WI38 (cell line): ENCODE data around the gene PHC3.

Experiments
- H3K4me3 ChIP-seq: 2 replicates; pipeline ENCODE4 v1.5.1; 2011; ENCODE audit warnings: low read depth, mild to moderate bottlenecking, control low read depth, low read length
- TF ChIP-seq, protein P1 (sequence below): IDR thresholded peaks from 2 replicates; pipeline ENCODE4 v1.5.1; 2012; ENCODE audit warnings: low read depth, mild to moderate bottlenecking, control low read depth, low read length

Gene PHC3

DNA sequence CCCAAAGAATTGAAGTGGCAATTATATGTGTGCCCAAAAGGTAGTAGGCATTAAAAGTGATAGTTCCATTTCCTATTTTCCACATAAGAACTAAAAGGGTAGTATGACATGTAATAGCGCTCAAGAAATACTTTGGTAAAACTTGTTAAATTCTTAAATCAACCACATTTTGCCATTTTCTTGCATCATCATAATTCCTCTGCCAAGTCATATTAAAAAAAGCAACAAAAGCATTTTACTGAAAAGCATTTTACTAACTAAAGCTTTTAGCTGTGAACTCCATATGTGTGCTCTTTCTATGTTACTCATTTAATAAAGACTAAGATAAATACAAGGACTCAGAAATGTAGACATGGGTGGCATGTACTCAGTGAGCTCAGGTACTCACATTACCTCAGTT lies 73.6 kb downstream of the PHC3 start:
- no peak overlapping the region for H3K4me3 ChIP-seq
- TF ChIP-seq, protein P1, sequence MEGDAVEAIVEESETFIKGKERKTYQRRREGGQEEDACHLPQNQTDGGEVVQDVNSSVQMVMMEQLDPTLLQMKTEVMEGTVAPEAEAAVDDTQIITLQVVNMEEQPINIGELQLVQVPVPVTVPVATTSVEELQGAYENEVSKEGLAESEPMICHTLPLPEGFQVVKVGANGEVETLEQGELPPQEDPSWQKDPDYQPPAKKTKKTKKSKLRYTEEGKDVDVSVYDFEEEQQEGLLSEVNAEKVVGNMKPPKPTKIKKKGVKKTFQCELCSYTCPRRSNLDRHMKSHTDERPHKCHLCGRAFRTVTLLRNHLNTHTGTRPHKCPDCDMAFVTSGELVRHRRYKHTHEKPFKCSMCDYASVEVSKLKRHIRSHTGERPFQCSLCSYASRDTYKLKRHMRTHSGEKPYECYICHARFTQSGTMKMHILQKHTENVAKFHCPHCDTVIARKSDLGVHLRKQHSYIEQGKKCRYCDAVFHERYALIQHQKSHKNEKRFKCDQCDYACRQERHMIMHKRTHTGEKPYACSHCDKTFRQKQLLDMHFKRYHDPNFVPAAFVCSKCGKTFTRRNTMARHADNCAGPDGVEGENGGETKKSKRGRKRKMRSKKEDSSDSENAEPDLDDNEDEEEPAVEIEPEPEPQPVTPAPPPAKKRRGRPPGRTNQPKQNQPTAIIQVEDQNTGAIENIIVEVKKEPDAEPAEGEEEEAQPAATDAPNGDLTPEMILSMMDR, result no peak

DNA sequence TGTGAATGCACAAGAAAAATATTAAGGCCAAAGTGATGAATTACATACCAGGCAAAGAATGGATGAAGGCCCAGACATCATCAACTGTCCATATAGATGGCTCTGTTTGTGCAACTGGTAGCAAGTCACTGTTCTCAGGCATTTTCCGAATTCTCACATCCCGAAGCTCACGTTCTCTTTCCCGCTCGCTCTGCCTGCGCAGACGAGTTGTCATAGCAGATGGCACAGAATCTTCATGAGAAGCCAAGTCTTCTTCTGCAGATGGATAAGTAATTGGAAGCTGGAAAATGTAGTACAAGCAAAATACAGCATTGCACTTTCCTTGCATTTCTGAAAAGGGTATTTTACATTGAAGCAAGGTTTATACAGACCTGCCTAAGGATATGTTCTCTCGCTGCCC lies 79.1 kb downstream of the PHC3 start:
- H3K4me3 ChIP-seq, result no peak overlapping the region
- TF ChIP-seq, protein P1, result no peak

DNA sequence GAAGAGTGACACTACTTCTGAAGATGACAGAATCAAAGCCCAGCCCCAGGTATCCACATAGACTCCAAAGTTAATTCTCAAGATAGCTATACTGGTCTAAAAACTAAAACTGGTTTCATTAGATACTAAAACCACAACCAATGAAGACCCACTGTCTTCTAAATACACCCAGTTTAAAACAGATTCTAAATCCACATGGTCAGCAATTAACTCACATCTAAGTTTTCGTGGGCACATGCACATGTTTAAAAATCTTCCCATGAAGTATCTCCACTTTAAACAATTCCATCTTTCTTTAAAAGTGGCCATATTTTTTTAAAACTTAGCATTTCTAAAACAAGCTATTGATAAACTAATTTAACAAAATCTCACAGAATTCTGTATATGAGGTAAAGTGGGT lies 80.6 kb downstream of the PHC3 start:
- H3K4me3 ChIP-seq, result no peak overlapping the region
- TF ChIP-seq, protein P1, result no peak

DNA sequence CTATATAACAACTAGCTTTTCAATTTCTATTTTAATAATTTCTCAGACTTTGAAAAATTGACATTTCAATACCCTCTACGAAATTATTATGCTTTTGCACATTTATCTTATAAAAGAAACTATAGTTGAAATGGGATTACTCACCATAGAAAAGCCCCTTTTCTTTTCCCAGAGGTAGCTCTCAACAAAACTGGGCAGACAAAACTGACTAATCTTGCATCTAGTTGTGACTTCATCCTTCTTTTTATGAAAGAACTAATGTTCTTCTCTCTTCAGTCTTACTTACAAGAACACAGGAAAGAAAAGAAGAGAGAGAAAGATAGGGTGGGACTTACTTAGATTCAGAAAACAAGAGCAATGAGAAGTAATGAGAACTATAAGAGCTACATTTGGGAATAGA lies 82.8 kb downstream of the PHC3 start:
- H3K4me3 ChIP-seq, result no peak overlapping the region
- TF ChIP-seq, protein P1, result no peak

DNA sequence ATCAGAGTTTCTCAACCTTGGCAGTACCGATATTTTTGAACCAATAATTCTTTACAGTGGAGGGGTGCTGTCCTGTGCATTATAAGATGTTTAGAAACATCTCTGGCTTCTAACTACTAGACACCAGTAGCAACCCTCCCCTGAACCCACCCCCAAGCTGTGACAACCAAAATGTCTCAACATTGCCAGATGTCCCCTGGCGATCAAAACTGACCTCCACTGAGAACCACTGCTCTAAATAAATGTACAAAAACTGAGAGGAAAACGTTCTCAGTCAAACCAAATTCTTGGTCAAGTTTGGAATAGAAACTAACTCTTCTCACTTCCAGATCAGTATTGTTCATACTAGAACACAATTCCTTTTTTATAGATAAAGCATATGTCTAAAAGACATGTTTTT lies 85.2 kb downstream of the PHC3 start:
- H3K4me3 ChIP-seq, result no peak overlapping the region
- TF ChIP-seq, protein P1, result no peak

DNA sequence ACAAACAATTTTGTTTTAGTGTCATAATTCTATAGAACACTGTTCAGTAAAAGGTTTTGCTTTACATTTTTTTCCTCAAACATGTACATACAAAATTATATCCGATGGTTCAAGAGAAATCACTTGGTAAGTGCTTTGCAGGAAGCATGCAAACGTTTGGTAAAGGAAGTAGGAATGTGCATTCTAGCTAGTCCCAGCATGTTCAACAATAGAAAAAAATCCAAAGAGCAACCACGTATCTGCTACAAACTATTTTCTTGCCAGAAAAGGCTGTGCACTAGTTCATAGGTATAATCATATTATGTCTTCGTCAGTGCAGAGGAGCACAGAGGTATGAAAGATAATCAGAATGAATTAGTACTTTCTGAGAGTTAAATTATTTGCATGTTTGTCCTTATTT lies 85.8 kb downstream of the PHC3 start:
- TF ChIP-seq, protein P1, result no peak
- no peak overlapping the region for H3K4me3 ChIP-seq

DNA sequence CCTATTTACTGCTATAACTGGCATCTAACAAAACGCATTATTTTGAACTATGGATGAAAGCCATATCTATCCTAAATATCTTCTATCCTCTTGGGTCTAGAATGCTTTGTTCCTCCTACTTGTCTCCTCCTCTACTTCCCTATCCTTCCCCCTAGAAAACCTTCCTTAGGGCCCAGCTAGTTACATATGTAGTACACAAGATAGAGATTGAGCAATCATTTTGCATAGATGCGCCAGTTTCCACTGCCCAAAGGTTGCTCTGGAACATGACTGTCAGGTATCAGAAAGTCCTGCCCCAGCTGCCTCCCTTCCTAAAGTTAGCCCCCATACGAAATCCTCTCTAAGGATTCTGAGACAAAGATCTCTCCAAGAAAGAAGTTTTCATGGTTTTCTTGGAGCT lies 88.6 kb downstream of the PHC3 start:
- H3K4me3 ChIP-seq, result no peak overlapping the region
- TF ChIP-seq, protein P1, result no peak

DNA sequence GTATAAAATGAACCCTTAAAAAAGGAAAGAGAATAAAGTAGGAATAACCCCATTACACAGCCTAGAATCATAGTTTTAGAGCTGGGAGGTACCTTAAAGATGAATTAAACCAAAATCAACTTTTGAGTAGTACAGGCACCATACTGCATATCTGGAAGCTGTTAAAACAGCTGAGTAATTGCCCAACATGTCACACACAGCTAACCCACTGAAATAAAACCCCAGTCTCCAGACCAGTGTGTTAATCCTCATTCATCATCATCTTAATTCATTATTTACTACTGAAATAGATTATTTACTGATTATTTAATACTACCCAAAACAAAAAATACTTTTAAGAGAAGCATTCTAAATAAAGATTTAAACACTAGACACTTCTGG lies 90.9 kb downstream of the PHC3 start:
- TF ChIP-seq, protein P1, result no peak

More for the DNA sequence above, 90.9 kb downstream of the PHC3 start:
- H3K4me3 ChIP-seq, result no peak overlapping the region
